Inferior parietal cortex (tissue), 1 donor: ENCODE results near the gene MCC.

Experiments used
- DNase-seq: peaks from one replicate; pipeline ENCODE4 v3.0.0-alpha.2; 2016; ENCODE audit errors: extremely low spot score

The MCC gene

DNA sequence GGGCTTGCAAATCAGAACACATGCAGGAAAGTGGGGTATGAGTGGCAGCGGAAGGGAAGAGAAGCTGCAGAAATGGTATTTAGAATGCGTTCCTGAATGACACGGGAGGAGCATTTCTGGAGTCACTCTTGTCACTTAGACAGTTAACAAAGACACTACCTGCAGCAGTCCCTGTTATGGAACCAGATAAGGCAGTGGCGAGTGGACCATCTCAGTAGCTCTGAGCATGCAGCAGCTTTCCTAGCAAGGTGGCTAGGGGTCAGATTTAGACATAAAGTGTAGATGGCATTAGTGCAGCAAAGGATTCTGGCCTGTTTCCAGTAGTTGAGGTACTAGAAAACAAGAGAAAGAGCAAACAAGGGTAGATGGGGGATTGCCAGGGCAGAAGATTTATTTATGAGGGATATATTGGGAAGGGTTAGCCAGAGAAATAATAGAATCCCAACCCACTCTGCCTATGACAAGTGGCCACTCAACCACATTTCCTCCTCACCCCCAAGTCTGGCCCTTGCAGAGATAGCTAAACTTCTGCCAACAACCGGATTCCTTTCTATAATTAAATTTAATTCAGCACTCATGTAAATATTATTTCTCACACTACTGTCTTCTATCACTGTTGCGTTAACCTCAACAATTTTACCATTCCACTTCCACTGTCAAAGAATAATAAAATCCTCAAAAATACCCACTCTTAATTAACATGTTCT lies 310.0 kb downstream of the MCC start:
- no peak for DNase-seq

DNA sequence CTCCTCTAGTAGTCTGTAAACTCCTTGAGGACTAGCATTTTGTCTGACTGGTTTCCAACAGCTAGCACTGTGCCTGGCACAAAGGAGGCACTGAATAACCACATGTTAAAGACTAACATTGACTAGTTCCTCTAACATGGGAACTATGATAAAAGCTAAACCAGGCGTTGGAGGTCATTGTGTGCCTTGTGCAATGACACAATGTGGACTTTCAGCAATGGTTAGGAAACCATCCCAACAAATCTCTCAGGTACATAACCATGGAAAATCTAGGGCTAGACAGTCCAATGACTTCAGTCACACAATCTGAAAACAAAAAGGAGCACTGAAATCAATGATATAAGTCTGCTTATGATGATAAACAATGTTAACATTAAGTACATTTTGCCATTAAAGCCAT lies 311.0 kb downstream of the MCC start:
- DNase-seq: no peak

DNA sequence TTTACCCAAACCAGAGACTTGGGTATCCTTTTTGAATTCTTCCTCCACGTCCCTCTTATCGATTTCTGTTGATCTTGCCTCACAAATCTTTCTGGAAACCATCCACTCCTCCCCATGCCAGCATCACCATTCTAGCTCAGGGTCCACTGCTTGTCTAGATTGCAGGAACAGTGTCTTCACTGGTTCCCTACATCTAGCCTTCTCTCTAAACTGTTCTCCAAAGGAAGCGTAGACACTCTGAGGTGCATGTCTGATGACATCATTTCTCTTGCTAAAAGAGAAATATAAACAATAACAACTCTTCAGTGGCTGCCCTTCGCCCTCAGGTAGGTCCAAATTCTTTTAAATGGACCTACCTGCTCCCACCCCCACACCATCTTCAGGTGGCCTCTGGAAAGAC lies 311.5 kb downstream of the MCC start:
- DNase-seq: no peak

DNA sequence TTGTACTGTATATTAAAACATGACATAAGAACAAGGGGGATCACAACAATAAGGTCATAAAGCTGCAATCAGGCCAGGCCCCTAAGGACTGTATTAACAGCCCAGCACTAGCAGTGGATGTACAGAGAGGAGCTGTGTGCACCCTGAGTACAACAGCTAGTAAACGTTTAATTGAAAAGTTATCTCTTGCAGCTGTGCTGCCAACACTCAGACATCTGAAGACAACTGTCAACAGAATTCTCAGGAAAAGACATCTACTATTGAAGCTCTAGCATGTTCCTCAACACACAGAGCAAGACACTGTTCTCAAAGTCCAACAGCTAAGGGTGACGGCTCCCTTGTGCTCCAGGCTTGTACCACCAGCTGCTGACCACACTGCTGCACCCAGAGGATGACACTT lies 312.1 kb downstream of the MCC start:
- no peak for DNase-seq

DNA sequence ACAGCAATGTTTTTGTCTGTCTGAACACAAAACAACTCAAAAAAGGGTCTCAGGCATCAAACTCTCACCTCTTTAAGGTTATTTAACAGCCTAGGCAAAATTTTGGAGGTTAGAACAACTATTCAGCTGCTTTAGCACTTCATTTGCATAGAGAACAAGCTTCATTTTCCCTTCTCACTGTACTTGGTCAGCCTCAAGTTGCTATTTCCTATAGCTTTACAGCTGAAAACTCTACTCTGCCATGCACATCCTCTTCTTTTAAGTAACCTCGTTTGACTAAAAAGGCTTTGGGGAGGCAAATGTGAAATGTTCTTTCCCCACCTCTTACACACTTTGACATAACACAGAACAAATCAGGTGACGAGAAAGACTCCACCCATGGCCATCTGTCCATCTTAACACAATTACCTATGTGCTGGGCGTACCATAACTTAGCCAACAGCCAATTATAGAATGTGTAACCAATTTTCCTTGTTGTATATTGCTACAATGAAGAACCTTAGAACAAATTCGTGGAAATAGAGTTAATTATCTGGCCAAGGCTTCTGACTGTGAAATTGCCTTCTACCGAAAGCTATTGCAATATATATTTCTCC lies 315.9 kb downstream of the MCC start:
- DNase-seq: no peak

DNA sequence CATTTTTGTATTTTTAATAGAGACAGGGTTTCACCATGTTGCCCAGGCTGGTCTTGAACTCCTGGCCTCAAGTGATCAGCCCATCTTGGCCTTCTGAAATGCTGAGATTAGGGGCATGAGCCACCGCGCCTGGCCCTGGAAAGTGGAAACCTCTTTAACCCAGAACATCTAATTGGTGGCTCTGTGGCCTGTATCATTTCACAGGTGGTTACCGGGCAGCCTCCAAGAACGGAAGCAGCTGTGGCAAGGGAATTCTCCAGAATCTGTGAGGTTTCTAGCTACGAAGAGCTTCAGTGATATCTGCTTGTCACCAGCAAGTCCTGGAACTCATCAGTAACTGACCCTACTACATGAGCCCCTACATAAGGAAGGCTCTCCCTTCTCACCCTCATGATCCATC lies 316.7 kb downstream of the MCC start:
- no peak for DNase-seq

DNA sequence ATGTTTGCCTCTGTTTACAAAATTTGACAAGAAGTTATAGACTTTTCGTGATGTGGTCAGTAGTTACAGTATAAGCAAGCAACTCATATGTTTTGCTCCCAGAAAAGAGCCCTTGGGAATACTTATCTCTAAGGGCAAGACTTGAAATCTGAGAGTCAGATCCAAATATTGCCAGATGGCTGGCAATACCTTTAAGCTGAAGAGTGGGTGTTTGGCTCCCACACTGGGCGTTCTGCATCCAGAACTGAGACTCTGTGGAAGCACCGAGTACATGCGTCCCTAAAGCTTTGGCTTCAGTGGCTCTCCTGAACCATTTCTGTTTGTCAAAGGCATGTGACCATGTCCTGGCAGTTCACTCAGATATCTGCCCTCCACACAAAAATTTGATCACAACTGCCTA lies 317.5 kb downstream of the MCC start:
- peak; percentile 18 for DNase-seq

DNA sequence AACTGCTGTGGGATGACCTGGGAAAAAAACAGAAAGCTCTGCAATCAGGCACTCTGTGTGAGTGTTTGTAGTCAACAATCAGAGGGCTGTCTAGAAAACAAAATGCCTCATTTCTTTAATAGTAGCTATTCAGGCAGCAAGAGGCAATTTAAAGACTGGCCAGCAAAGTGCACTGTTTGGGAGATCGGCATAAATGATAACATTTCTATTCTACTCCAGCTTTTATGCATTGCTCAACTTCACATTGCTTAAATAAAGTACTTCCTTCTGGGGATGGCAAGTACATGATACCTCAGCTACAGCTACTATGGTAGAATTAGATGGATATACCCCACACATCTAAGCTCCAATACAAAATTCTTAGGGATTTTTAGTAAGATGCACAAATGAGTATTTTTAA lies 318.5 kb downstream of the MCC start:
- DNase-seq: no peak

DNA sequence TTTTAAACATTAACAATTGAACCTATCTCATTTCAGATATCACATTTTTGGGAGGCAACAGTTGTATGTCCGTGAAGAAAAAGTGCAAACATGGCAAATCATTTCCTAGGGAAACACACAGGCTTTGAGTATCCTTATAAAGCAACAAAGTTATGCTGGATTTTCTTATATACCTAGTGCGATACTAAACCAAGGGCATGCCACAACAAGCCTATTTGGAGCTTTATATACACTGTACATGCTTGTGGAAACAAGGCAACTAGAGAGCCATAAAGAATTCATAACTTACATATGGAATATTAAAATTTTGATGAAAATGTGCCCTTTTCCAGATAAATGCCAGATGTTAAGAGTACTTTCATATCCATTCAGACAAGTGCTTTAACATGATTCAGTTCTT lies 320.3 kb downstream of the MCC start:
- no peak for DNase-seq

DNA sequence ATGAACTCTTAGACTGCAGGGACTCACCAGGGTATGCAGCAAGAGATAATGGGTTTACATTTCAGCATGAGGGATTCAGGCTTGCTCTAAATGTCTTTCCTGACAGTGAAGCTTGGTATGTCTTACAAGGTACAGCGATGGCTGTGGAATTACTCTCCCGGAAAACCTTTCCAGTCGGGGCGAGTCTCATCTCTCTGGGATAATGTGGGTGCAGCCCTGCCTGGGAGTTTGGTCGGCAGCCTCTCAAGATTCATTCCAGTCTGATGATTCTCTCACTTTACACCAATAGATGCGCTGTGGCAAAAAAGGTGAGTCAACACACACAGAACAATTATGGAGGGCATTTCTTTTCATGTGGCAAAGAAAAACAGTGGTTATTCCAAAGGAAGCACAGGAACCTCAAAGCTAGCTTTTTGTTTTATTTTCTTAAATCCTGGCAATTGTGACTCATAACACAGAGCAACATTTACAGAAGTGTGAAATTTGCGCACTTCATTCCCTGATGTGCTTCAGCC lies 321.3 kb downstream of the MCC start:
- DNase-seq: no peak

DNA sequence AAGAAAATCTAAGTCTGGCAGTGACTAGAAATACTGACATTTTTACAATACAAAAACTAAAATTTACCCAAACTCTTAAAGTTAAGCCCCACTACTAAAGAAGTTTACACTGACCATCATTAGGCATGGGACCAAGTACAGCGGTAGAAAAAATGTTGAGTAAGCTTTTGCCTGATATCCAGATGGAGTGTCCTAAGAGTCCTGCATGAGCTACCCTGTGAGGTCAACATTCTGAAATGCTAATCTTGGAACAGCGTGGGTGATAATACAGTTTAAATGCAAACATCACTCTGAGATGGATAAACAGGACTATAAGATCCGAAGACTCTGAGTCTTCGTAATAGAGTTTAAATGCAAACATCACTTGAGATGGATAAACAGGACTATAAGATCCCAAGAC lies 322.0 kb downstream of the MCC start:
- no peak for DNase-seq

DNA sequence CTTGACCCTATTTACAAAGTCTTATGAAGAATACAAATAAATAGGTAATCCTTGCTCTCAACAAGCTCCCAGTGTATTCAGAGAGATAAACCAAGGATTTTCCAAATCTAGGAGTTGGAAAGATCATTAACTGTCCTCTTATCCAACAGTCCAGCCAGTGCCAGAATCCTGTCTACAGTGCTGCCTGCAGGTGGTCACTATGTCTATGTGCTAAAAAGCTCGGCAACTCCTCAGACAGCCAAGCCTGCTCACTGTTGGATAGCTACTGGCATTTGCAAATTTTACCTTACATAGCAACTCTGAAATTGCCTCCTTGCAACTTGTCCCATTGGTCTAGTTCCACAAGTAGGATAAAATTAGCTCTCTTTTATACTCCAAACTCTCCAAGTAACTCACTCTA lies 324.2 kb downstream of the MCC start:
- no peak for DNase-seq

DNA sequence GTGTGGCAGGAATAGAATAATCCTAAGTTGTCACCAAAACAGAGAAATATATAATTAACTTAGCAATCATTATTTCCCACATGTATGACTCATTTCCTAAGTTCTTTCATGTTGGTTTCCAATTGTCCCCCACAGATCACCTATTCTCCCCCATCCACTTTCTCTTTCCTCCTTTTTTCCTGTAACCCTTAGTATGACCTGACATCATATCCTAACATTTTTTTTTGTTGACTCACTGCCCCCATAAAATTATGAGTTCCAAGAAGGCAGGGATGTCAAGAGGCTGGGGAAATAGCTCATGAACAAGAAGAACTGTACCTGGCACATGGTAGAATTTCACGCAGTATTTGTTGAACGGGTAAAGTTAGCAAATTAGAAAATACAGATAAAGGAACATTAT lies 324.9 kb downstream of the MCC start:
- no peak for DNase-seq

DNA sequence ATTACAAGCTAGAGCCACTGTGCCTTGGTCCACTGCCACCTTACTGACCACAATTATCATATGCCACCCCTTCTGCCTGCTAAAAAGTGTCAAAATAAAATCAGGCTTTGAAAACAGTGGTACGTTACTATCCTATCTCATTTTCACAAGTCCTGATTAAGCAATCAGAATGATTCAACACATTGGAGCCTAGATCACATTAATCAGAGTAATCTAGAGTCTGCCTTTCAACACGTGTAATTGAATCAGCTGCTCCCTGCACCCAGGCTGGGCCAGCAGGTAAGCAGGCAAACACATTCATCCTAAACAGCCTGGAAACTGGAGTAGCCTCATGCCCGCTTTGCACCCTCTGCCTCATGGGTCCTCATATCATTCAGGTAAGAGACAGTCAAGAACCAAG lies 325.5 kb downstream of the MCC start:
- no peak for DNase-seq

DNA sequence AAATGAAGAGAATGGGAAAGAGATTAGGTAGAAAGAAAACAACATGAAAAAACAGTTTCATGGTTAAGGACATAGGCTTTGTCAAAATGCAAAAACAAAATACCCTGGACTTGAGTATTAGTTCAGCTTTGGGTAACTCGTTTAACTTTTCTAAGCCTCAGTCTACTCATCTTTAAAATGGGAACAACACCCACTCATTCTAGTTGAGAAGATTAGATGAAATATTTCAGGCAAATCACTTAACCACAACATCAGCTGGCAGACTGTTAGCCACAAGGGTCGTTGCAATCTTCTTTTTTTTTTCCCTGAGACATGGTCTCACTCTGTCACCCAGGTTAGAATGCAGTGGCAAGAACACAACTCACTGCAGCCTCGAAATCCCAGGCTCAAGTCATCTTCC lies 326.0 kb downstream of the MCC start:
- no peak for DNase-seq

DNA sequence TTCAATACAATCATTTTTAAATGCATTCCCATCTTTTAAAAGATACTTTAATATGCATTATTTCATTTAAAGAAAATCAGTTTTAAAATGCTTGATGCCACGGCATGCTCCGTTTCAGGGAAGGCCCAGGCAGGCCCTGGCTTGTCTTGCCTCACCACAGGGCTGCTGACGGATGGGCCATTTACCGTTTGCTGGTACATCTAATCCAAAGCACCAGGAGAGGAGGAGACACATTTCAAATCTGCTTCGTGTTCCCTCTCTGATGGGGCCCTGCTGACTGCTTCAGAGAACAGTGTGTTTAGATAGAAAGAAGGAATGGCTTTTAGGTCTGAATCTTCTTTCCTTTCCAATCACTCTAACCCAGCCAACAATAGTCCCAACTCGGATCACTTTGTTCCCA lies 326.4 kb downstream of the MCC start:
- DNase-seq: no peak

DNA sequence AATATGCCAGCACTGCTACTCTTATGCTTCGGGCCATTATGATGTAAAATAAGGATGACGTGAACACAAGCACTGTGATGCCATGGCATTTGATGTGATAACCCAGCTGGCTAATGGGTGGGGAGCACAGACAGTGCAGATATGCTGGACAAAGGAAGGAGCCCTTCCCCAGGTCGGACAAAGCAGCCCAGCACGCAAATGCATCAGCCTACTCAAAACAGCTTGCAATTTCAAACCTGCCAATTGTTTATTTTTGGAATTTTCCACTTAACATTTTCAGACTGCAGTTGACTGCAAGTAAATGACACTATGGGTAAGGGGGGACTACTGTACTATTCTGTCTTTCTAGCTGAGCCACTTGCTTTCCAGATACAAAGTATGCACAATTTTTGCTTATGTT lies 330.4 kb downstream of the MCC start:
- no peak for DNase-seq

DNA sequence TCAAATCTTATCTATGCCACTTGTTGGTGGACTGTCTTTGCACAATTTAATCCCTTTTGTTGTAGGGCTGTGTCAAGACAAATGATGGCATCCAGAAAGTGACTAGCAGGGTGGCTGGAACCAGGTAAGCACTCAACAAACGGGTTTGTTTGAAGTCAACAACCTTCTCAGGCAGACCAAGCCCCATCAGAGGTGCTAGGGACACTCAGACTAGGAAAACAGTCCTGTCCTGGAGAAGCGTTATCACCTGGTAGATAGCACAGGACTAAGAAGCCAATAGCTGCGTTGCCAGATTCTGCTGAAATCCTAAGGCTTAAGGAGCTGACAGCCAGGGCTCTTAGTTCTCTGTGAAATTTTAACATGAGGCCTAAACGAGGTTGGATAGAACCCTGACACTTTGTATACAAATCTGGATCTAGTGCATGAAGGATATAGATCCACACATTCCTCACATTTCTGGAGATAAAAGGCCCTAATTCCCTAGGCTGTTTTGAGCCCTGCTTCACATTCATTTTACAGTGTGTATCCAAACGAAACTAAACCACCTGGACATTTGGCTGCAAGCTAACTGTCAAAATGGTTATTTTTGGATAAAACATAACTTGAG lies 331.9 kb downstream of the MCC start:
- DNase-seq: no peak

DNA sequence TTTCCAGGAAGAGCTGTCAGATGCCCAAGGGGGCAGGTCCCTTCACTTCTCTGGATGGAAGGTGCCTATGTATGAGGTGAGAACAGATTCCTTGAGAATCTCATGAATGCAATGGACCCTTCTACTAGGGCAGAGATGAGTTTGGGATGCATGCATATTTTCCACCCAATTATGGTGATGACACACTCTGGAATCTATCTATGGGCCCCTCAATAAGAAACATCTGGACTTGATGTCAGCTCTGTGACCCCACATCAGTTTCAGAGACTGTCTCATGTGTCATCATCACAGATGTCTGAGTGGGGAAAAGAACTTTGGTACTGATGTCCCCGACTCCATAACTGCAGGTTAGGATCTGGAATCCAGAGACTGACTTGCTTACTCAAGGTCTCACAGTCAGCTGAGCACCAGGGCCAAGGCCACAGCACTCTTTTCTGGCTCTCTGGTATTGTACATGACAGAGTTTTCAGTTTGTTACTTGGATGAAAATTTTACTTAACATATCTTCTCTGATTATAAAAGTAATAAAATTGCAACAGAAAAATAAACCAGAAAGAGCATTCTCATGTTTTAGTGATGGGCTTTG lies 334.6 kb downstream of the MCC start:
- no peak for DNase-seq

DNA sequence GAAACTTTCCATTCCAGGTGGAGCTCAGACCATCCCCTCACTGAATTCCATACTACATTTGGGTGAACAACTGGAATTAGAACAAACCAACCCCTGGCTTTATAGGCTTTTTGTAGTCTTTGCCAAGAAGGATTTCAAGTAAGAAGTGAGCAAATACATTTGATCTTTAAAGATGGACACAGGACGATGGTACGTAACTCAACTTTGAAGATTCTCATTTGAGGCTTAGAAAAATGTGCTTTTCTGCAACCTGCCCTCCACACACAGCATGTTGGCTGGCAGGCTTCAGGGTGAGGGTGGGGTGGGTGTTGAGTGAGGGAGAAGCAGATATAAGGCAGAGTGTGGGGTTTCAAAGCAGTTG lies 335.9 kb downstream of the MCC start:
- DNase-seq: no peak

DNA sequence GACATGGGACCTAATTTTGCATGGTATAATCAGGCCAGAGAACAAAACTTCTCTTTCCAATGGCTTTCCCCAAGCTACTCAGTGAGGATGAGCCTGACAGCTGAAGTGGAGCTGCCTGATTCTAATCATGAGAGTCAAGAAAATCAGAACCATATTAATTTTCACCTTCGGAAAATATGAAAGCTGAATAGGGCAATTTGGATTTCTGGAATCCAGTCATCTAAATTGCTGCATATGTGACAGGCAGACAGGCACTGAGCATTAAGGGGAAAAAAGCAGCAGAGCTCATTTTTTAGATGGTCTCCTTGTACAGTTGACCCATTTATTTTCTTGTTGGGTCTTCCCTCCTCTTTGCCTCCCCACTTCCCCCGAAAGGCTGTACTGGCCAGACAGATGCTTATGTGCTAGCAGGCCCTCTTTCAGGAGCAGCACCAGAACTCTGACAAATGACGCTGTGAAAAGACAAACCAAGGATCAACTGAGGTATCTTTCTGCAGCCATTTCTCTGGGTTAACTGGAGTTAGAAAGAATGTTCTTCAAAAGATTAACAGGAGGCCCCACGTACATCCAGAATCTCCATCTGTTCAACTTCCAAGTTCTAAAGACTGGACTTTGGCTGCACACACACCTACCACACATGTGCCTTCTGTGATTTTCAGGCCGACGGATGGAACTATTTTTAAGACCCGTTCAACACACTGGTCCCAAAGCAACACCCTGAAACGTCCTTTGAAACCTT lies 336.4 kb downstream of the MCC start:
- DNase-seq: no peak

DNA sequence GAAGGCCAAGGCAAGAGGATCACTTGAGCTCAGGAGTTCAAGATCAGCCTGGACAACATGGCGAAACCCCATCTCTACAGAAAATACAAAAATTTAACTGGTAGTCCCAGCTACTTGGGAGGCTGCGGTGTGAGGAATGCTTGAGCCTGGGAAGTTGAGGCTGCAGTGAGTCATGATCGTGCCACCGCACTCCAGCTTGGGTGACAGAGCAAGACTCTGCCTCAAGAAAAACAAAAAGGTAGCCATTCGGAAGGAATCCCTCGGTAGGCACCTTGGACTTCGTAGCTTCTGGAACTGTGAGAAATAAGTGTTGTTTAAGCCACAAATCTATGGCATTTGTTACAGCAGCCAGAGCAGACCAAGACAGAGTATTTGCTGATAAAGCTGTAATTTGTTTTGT lies 337.4 kb downstream of the MCC start:
- no peak for DNase-seq
